Activated CD8-positive, alpha-beta T cell treated with anti-CD3 and anti-CD28 coated beads for 36 hours (primary cell): ENCODE results near the gene FAM20C. TPM values are rescaled to one million over a fixed set of nuclear protein-coding genes. Genes with fewer than 3 reads are reported as not detected.

ENCODE experiments used
- ATAC-seq: fragments of 200-7000 bp; cut with Tn5 transposase; one replicate; pipeline ENCODE4 v1.10.0; 2021; ENCODE audit warnings: mild to moderate bottlenecking, moderate library complexity
- CTCF ChIA-PET: fragments of 350-600 bp; sonication (Branson Sonifier 250); formaldehyde crosslinking; loops from one replicate; lab custom pipeline; 2021; ENCODE audit warnings: antibody characterized with exemption; lab: Charles Lee
- POLR2A ChIA-PET: fragments of 350-600 bp; sonication (Branson Sonifier 250); formaldehyde crosslinking; loops from one replicate; lab custom pipeline; 2021; ENCODE audit warnings: antibody characterized with exemption; lab: Charles Lee
- DNase-seq: peaks from one replicate; pipeline ENCODE4 v3.0.0-alpha.2; 2020
- H3K27ac Mint-ChIP-seq: one replicate; pipeline ENCODE4 v1.8.0; 2021; ENCODE audit warnings: mild to moderate bottlenecking, mixed read lengths
- H3K27me3 Mint-ChIP-seq: one replicate; pipeline ENCODE4 v1.8.0; 2021; ENCODE audit warnings: mixed read lengths
- H3K36me3 Mint-ChIP-seq: one replicate; pipeline ENCODE4 v1.8.0; 2021; ENCODE audit warnings: low read depth, mixed read lengths
- H3K4me1 Mint-ChIP-seq: one replicate; pipeline ENCODE4 v1.8.0; 2021; ENCODE audit warnings: low read depth, mixed read lengths
- H3K4me3 Mint-ChIP-seq: one replicate; pipeline ENCODE4 v1.8.0; 2021; ENCODE audit warnings: mild to moderate bottlenecking, moderate library complexity, mixed read lengths
- H3K9me3 Mint-ChIP-seq: one replicate; pipeline ENCODE4 v1.8.0; 2021; ENCODE audit warnings: mixed read lengths
- CTCF ChIP-seq: fragments of 200-600 bp; IDR thresholded peaks from one replicate; pipeline ENCODE4 v1.8.0; 2022; ENCODE audit warnings: antibody characterized with exemption, mild to moderate bottlenecking
- intact Hi-C: fragments of 100-400 bp; cut with micrococcal nuclease; formaldehyde crosslinking; loops from one replicate; pipeline ENCODE4 v1.10.0; 2022
- total RNA-seq, 2 experiments: library from RNA; stranded (reverse); gene quantifications; one replicate each; pipeline ENCODE4 v1.2.3, GENCODE V29; 2021

Gene FAM20C
- total RNA-seq, 2 experiments from 2014 or later: 0.29 to 1.1 TPM

GRCh38 chr7:176381-176780 lies 16.0 kb upstream of the FAM20C start:
- TF ChIP-seq CTCF: no peak
- intact Hi-C loops: no loop called here
- ATAC-seq: no peak
- CTCF ChIA-PET: no interaction called here
- Mint-ChIP-seq H3K36me3 (no peaks in the 10 kb centered on the region), H3K4me3 (no peak overlapping the region), H3K9me3 (no peaks in the 10 kb centered on the region), H3K4me1 (no peaks in the 10 kb centered on the region), H3K27me3 (no peaks in the 10 kb centered on the region), H3K27ac (no peak overlapping the region)
- no peak for DNase-seq
- POLR2A ChIA-PET: no interaction called here

DNA sequence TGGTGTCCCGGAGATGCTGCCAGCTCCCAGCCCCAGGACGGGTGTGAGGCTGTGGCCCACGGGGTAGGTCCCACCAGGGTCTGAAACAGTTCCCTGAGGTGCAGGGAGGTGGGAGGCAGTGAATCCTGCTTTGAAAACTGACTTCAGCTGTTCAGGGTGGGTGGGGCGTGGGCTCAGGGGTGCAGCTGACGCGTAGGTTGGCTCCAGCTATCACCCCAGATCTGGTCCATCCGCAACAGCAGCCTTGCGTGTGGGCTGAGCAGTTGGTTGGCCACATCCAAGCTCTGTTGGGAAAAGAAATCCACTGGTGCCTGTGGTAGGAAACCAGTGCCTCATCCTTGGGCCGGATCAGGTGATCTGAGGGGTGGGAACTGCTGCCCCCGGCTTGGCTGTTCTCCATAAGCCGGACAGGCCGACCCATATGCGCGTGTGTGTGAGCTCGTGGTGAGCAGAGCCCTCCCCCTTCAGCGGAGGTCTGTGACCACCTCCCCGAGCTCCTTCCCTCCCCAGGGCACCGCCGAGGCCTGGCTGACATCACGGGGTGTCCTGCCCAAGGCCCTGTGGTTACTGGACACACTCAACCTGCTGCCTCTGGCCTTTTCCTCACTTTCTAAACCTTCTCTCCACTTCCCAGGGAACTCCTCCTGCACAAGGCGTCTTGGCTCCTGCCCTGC lies 15.4 kb upstream of the FAM20C start:
- intact Hi-C loops: no loop called here
- Mint-ChIP-seq H3K4me1 (no peaks in the 10 kb centered on the region), H3K27ac (no peak overlapping the region), H3K27me3 (no peaks in the 10 kb centered on the region), H3K4me3 (no peak overlapping the region), H3K9me3 (no peaks in the 10 kb centered on the region), H3K36me3 (no peaks in the 10 kb centered on the region)
- TF ChIP-seq CTCF: no peak
- DNase-seq: no peak
- ChIA-PET POLR2A (no interaction called here), CTCF (no interaction called here)
- ATAC-seq: no peak

DNA sequence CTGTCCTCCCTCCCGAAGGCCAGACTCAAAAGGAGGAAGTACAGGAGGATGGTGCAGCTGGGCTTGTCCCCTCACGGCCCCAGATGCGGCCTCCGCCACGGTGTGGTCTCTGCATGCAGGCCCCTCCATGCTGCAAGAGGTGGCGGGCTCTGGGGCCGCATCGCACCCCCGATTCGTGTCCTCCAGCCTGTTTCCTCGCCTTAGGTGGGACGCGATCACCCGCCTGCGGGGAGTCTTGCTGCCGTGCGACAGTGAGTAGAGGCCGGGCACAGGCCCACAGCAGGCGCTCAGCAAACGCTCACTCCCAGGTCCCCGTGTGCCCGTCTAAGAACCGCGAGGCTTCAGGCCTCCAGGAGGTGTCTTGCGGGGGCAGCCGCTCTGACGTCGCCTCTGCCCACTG lies 13.9 kb upstream of the FAM20C start:
- DNase-seq: no peak
- Mint-ChIP-seq H3K4me1 (no peaks in the 10 kb centered on the region), H3K4me3 (no peak overlapping the region), H3K27ac (no peak overlapping the region), H3K9me3 (no peaks in the 10 kb centered on the region), H3K36me3 (no peaks in the 10 kb centered on the region), H3K27me3 (no peaks in the 10 kb centered on the region)
- intact Hi-C loops: no loop called here
- ChIA-PET CTCF (no interaction called here), POLR2A (no interaction called here)
- no peak for TF ChIP-seq CTCF
- ATAC-seq: no peak

DNA sequence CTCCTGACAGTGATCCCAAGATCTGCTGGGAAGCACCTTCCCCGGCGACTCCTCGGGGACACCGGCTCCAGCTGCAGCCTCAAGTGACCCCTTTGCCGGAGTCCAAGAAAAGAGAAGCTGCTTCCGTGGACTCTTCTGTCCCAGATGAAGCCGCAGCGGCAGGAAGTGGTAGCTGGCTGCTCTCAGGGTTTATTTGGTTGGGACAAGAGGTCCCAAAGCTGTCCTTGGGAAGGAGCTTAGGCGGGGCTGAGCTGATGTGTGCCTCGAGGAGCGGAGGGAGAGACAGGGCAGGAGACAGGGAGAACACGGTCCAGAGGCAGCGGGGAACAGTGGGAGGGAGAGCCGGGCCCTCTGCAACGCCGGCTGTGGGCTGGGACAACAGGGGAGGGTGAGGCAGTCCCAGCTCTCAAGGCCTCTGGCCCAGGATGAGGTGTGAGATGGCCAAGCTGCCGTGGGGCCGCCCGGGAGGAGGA lies 13.1 kb upstream of the FAM20C start:
- Mint-ChIP-seq H3K27ac (no peak overlapping the region), H3K36me3 (no peaks in the 10 kb centered on the region), H3K27me3 (no peaks in the 10 kb centered on the region), H3K9me3 (no peaks in the 10 kb centered on the region), H3K4me1 (no peaks in the 10 kb centered on the region), H3K4me3 (no peak overlapping the region)
- ATAC-seq: no peak
- intact Hi-C loops: no loop called here
- TF ChIP-seq CTCF: no peak
- CTCF ChIA-PET: no interaction called here
- no peak for DNase-seq
- POLR2A ChIA-PET: no interaction called here

GRCh38 chr7:179948-180694 lies 12.2 kb upstream of the FAM20C start:
- intact Hi-C loops: no loop called here
- H3K36me3 Mint-ChIP-seq: no peaks in the 10 kb centered on the region
- DNase-seq (no peak), ATAC-seq (no peak)
- no peaks in the 10 kb centered on the region for H3K27me3 Mint-ChIP-seq
- CTCF ChIA-PET: no interaction called here
- H3K27ac Mint-ChIP-seq: no peak overlapping the region
- POLR2A ChIA-PET: interaction anchor here (0.6 kb wide), 1 partner anchor 10 kb away, joined by 3 read pairs; no protein-coding TSS in a partner anchor
- no peak for TF ChIP-seq CTCF
- no peak overlapping the region for H3K4me3 Mint-ChIP-seq
- no peaks in the 10 kb centered on the region for H3K9me3 Mint-ChIP-seq
- H3K4me1 Mint-ChIP-seq: no peaks in the 10 kb centered on the region
